PC-3 (cell line): Measurements from ENCODE around the gene MSL3B.

Experiments
- EZH2phosphoT487 ChIP-seq: fragments of 300-600 bp; sonication (generic); IDR thresholded peaks from 2 replicates; pipeline ENCODE4 v1.6.1; 2018; ENCODE audit warnings: mild to moderate bottlenecking, antibody characterized with exemption, low read length, borderline replicate concordance
- TF ChIP-seq, protein P1 (sequence below): fragments of 300-600 bp; sonication (generic); conservative IDR thresholded peaks from 2 replicates; pipeline ENCODE4 v1.5.1; 2017; ENCODE audit warnings: antibody characterized with exemption, low read depth, mild to moderate bottlenecking, low read length

DNA sequence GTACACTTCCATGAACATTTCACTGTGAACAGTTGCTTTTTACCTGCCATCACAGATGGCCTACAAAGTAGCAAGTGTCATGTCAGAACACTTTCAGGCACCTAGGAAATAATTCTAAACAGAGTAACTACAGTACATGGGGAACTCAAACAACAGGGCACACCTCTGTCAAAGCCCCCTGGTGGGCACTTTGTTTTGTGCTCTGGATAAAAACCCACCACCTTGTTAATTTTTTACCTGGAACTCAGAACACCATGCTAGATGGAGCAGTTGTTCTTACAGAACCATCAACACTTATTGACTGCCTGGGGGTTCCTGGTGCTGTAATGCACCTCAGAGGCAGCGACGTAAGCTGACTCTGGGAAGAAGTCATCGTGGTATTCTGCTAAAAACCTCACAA is 2.3 kb downstream of the MSL3B start:
- TF ChIP-seq, protein P1, sequence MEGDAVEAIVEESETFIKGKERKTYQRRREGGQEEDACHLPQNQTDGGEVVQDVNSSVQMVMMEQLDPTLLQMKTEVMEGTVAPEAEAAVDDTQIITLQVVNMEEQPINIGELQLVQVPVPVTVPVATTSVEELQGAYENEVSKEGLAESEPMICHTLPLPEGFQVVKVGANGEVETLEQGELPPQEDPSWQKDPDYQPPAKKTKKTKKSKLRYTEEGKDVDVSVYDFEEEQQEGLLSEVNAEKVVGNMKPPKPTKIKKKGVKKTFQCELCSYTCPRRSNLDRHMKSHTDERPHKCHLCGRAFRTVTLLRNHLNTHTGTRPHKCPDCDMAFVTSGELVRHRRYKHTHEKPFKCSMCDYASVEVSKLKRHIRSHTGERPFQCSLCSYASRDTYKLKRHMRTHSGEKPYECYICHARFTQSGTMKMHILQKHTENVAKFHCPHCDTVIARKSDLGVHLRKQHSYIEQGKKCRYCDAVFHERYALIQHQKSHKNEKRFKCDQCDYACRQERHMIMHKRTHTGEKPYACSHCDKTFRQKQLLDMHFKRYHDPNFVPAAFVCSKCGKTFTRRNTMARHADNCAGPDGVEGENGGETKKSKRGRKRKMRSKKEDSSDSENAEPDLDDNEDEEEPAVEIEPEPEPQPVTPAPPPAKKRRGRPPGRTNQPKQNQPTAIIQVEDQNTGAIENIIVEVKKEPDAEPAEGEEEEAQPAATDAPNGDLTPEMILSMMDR, result peak; percentile 60
- no peak for TF ChIP-seq EZH2phosphoT487
